Dermis blood vessel endothelial cell (primary cell): ENCODE data around the gene MTO1. TPM values are rescaled to one million over a fixed set of nuclear protein-coding genes. Genes with fewer than 3 reads are reported as not detected.
"Not testable (repeated sequence)": the region's sequence is repeated elsewhere in the genome, so short reads cannot be mapped to it uniquely, and the experiment has no call there.

ENCODE experiments used
- DNase-seq: peaks from one replicate; pipeline ENCODE4 v3.0.0; 2010
- total RNA-seq: library from RNA; depleted of rRNA; stranded (reverse); fragments of >200 nt; gene quantifications from 2 replicates; pipeline ENCODE4 v1.2.3, GENCODE V29; 2014

MTO1 gene, protein sequence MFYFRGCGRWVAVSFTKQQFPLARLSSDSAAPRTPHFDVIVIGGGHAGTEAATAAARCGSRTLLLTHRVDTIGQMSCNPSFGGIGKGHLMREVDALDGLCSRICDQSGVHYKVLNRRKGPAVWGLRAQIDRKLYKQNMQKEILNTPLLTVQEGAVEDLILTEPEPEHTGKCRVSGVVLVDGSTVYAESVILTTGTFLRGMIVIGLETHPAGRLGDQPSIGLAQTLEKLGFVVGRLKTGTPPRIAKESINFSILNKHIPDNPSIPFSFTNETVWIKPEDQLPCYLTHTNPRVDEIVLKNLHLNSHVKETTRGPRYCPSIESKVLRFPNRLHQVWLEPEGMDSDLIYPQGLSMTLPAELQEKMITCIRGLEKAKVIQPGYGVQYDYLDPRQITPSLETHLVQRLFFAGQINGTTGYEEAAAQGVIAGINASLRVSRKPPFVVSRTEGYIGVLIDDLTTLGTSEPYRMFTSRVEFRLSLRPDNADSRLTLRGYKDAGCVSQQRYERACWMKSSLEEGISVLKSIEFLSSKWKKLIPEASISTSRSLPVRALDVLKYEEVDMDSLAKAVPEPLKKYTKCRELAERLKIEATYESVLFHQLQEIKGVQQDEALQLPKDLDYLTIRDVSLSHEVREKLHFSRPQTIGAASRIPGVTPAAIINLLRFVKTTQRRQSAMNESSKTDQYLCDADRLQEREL
- 28.8 and 30.0 TPM in 2 replicates for total RNA-seq

DNA sequence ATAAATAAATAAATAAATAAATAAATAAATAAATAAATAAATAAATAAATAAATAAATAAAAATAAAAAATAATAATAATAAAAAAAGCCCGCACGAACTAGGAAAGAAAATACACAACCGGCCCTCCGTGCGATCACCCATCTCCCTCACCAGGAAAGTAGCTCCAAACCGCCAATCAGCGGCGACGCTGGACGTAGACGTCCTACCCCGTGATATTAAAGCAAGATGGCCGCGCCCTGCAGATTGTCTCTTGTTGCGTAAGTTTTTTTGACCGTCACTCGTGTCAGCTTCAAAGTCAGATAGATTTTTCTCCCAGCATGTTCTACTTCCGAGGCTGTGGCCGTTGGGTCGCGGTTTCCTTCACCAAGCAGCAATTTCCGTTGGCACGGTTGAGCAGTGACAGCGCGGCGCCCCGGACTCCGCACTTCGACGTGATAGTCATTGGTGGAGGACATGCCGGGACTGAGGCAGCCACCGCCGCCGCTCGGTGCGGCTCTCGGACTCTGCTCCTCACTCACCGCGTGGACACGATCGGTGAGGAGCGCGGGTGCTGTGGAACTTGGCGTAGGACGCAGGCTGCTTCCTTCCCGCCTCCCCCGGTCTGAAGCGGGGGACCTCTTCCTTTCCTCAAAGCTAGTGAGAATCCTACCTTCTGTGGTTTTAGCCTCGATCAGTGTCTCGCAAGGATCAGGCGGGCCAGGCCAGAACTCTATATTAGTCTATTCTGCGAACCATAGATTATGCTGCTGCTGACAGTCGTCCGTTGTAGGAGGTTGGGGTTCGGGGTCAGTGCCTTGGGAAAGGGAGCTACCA lies at the start of gene MTO1:
Gene MTO1, plus strand, starts transcription at position 201 of the 814 bp plus-strand sequence. Its CDS starts 118 bp downstream, at position 319.
- DNase-seq = peak; percentile 94

GRCh38 chr6:73413102-73413501 lies 48.4 kb upstream of the MTO1 start:
- no peak for DNase-seq

DNA sequence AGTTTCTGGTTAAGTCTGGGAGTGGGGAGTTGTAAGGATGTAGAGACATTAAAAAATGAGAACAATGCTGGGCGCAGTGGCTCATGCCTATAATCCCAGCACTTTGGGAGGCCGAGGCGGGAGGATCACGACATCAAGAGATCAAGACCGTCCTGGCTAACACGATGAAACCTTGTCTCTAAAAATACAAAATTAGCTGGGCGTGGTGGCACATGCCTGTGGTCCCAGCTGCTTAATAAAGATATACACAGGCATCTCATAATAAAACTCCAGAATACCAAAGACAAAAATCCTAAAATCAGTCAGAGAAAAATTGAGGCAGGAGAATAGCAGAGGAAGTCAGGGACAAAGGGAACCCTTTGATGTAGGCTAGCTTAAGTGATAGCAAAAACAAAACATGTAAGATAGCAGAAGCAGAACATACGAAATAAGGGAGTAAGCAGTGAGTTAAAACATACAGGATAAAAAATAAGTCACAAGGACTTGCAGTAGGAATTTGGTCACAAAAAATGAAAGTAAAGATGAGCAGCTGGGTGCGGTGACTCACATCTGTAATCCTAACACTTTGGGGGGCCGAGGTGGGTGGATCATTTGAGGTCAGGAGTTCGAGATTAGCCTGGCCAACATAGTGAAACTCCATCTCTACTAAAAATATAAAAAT lies 43.3 kb upstream of the MTO1 start:
- no peak for DNase-seq

- DNase-seq = no peak
These were observed 40.0 kb upstream of the MTO1 start for GRCh38 chr6:73421534-73421933.

DNA sequence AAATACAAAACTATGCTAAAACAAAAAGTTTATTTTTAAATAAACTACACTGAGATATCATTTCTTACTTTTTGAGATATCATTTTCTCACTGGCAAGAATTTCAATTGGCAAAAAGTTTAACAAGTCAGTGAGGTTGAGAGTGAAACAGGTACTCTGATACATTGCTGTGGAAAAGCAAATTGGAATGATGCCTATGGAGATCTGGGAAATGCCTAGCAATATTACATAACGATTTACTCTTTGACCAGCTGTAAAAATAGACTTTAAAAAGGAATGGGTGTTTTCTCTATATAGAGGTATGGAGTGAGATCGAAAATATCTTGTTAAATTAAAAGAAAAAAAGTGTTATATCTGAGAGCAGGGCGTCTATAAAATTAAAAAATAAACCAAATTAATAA lies 26.3 kb upstream of the MTO1 start:
- DNase-seq = no peak

DNA sequence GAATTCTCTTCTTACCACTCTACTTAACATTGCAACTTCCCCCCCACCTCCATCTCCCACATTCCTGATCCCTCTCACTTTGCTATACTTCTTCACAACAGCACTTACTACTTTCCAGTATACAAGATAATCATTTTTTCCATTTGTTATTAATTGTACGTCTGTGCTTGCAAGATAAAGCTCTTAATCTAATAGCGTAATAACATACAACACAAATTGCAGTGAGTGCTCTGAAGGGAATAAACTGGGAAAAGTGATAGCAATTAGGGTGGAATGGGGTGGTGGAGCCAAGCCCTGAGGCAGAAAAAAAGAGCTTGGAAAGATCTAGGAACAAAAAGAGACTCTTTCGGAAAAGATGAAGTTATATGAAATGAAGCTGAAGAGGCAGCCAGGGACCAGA lies 18.0 kb upstream of the MTO1 start:
- DNase-seq = no peak

DNA sequence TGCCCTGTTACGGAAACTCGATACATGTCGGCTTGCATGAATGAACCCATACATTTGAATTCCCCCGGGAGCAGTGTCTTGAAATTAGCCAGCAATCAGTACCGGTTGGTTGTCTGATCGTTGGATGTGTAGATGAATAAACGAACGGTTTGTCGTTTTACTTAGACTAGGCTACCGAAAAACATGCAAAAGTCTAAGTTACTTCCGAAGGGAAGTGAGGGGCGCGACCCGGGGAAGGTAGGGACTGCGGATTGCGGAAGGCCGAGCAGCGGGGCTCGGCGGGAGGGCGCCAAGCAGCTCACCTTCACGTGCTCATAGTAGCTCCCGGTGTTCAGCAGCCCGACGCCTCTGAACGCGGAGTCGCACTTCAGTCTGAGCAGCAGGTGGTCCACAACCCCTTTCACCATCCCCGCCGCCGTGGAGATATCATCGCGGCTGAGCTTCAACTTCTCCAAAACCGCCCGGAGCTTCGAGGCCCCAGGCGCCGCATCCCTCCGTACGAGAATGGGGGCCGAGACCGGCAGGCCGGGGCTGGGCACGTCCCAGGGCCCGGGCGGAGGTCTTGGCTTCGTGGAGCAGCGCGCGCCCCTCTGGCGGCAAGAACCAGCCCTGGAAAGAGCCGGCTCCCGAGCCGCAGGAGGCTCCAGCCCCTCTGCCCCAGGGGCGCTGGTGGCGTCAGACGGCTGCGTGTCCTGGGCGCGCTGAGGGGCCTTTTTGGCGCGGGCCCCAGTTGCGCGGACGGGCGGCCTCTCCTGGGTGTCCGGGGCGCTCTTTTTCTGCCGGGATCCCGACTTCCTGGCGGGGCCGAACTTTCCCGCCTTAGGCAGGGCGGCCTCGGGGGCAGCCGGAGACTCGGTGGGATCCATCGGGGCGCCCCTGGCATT lies 10.1 kb upstream of the MTO1 start:
- DNase-seq = peak; percentile 50

DNA sequence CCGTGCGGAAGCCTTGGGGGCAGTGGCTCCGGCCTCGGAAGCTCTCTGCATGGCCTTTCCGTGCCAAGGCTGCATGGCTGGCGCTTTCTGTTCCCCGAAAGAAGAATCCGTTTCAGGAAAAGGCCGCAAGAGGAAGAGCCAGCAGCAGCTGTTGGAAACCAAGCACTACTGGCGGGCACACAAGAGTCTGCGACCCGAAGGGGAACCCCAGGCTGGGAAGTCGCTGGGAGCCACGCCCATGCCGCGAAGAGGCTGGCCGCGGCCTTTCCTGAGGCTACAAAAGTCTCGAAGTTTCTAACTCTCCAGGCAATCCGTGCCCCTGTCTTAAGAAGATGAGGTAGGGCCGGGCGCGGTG lies 9.5 kb upstream of the MTO1 start, which contains the start of gene CGAS:
Gene CGAS, minus strand, starts transcription at position 191 of the 355 bp plus-strand sequence. Its CDS starts 116 bp downstream, at position 75.
- DNase-seq = peak; percentile 60

DNA sequence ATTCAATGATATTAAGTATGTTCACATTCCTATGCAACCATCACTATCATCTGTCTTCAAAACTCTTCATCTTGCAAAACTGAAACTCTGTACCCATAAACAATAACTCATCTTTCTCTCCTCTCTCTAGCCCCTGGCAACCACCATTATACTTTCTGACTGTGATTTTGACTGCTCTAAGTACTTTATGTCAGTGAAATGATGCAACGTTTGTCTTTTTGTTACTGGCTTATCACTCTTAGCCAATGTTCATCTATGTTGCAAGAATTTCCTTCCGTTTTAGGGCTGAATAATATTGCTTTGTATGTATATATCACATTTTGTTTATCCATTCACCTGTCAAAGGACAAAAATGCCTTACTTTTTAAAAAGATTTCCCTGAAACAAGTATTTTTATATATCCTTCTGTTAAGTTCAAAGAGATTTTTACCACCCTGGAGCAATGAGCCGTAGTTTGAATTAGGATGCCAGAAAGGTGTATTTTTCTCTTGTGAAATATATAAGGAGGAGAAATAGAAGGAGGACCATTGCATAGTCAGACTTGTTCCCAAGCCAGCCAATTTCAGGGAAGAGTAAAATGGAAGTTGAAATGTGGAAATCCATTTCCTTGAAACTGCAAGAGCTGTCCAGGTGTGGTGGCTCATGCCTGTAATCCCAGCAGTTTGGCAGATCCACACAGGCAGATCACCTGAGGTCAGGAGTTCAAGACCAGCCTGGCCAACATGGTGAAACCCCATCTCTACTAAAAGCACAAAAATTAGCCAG lies 5.5 kb upstream of the MTO1 start:
- peak; percentile 4 for DNase-seq

GRCh38 chr6:73459474-73459873 lies 2.1 kb upstream of the MTO1 start:
- DNase-seq = not testable (repeated sequence)

GRCh38 chr6:73460056-73460455 lies 1.5 kb upstream of the MTO1 start:
- no peak for DNase-seq

GRCh38 chr6:73471686-73472290 lies 10.3 kb downstream of the MTO1 start:
- DNase-seq = no peak

DNA sequence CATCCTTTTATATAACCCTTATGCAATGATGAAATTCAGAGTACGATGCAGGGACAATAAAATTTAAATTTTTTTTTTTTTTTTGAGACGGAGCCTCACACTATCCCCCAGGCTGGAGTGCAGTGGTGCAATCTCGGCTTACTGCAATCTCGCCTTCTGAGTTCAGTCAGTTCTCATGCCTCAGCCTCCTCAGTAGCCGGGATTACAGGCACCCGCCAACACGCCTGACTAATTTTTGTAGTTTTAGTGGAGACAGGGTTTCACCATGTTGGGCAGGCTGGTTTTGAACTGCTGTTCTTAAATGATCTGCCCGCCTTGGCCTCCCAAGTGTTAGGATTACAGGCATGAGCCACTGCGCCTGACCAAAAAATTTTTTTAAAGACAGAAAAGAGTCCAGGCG lies 15.2 kb downstream of the MTO1 start:
- no peak for DNase-seq

DNA sequence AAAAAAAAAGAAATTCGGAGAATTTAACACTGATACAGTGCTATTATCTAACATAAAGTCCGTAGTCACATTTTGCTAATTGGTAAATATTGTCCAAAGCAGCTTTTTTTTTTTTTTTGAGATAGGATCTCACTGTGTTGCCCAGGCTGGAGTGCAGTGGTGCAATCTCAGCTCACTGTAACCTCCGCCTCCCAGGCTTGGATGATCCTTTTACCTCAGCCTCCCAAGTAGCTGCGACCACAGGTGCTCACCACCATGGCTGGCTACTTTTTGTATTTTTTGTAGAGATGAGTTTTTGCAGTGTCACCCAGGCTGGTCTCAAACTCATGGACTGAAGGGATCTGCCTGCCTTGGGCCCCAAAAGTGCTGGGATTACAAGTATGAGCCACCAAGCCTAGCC lies 15.9 kb downstream of the MTO1 start:
- DNase-seq = no peak

DNA sequence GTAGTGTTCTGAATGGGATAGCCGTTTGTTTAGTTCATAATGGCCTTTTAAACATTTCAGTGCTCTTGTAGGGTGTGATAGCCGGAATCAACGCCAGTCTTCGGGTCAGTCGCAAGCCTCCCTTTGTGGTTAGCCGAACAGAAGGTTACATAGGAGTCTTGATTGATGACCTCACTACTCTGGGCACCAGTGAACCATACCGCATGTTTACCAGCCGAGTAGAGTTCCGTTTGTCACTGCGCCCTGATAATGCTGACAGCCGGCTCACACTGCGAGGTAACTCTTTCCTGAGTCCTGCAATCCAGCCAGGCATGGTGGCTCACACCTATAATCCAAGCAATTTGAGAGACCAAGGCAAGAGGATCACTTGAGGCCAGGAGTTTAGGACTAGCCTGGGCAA lies 20.4 kb downstream of the MTO1 start:
- DNase-seq = no peak

GRCh38 chr6:73484438-73484837 lies 22.9 kb downstream of the MTO1 start:
- no peak for DNase-seq

DNA sequence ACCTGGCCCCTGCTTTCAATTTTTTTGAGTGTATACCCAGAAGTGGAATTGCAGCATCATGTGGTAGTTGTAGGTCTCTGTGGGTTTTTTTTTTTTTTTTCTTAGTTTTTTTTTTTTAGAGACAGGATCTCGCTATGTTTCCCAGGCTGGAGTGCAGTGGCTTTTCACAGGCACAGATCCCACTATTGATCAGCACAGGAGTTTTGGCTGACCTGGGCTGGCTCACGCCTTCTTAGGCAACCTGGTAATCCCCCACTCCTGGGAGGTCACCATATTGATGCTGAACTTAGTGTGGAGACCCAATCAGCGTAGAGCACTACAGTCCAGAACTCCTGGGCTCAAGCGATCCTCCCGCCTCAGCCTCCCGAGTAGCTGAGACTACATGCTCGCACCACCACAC lies 25.9 kb downstream of the MTO1 start:
- DNase-seq = no peak

DNA sequence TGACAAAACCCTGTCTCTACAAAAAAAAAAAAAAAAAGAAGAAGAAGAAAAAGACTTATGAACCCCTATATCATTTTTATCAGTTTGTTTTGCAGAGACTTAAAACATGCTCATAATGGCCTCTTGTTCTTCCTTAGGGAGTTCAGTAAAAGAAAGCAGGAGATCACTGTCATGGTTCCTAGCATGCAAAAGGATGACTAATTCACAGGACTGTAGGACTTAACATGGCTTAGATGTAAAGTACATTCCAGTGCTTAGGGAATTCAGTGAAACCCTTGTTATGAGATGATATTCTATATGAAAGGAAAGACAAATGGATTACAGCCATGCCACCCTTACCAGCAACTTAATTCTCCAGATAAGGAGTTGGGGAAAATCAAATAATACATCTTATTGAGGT lies 29.8 kb downstream of the MTO1 start:
- DNase-seq = no peak

GRCh38 chr6:73497915-73498314 lies 36.4 kb downstream of the MTO1 start:
- DNase-seq = no peak

DNA sequence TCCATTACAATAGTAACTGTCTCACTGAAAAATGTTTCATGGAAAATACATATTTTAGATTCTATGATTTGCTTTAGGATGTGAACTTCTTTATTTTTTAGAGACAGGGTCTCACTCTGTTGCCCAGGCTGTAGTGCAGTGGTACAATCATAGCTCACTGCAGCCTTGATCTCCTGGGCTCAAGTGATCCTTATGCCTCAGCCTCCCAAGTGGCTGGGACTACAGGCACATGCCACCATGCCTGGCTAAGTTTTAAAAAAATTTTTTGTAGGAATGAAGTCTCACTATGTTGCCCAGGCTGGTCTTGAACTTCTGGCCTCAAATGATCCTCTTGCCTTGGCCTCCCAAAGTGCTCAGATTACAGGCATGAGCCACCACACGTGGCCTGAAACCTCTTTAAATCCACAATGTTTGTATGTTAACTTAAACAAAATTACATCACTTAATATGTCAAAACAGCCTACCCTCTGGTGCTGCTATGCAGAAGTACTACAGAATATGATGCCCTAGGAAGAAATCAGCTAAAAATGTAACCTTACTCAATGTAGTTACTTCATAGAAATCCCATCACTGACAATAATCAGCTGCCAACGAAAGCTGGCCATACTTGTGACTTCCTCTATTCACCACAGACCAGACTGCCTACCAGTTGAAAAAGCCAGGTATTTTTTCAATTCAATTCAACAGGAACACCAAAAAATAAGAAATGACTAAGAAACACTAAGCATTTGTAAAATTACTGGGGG lies 41.7 kb downstream of the MTO1 start:
- no peak for DNase-seq
